GM18511 (cell line): ENCODE measurements around the gene DLG2.

Experiments
- ATAC-seq: cut with Tn5 transposase; IDR thresholded peaks from one replicate; pipeline ENCODE4 v1.9.1; 2021; ENCODE audit warnings: mild to moderate bottlenecking, moderate library complexity; ENCODE audit not compliant: unreplicated experiment

DLG2 gene

DNA sequence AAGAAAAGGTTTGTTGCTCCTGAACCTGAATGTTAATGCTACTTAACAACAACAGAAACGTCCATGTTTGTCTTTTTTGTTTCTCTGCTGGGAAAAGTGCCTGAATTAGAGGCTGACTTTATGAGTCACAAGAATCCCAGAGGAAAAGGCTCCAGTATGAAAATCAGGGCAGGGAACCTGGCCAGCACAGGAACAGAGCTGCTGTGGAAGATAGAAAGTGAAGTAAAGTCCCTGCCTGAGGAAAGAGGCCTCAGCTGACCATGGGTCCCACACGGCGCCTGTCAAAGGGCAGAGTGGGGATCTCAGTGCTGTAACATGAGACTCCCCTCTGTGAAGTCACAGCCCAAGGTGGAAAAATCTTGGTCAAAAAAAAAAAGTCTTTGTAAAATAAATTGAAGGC, 1708.7 kb downstream of the DLG2 start:
- no peak for ATAC-seq

- ATAC-seq, result no peak
Measured at GRCh38 chr11:83914995-83915394, 1712.1 kb downstream of the DLG2 start.

- ATAC-seq, result no peak
Measured at GRCh38 chr11:83909579-83910534, 1717.3 kb downstream of the DLG2 start.

GRCh38 chr11:83908298-83908856, 1718.8 kb downstream of the DLG2 start:
- ATAC-seq, result no peak

DNA sequence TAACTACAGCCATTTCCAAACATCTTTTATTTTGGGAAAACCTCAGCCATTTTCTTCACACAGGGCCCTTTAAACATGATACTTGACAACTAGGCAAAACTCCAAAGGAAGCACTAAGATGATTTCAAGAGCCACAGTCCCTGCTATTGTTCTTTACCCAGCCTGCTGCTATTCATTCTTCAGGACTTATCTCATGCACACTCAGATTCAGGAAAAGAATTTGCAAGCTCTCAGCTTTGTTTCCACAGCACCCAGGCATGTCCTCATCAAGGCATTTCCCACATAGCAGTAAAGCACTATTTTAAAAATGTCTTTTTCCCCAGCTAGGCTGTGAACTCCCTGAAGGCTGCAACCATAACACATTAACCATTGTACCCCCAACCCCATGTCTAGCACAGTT, 1731.6 kb downstream of the DLG2 start:
- ATAC-seq, result no peak

- ATAC-seq, result no peak
Measured at GRCh38 chr11:83881428-83881827, 1745.7 kb downstream of the DLG2 start.

DNA sequence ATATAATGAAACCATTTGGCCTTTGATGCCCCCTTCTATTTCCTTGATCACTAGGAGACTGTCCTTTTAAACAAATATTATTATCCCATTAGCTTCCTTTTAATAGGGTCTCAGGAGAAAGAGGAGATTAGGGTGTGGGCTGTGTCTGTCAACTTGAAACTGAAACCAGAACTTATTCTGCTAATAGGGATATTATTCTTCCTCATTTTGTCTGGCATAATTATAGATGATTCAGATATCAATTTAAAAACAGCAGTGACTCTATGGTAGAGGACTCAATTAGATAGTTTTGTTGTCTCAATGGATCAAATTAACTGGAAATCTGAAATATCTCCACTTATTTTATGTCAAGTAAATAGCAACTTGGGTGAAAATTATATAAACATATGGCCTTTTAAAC, 1756.1 kb downstream of the DLG2 start:
- no peak for ATAC-seq

DNA sequence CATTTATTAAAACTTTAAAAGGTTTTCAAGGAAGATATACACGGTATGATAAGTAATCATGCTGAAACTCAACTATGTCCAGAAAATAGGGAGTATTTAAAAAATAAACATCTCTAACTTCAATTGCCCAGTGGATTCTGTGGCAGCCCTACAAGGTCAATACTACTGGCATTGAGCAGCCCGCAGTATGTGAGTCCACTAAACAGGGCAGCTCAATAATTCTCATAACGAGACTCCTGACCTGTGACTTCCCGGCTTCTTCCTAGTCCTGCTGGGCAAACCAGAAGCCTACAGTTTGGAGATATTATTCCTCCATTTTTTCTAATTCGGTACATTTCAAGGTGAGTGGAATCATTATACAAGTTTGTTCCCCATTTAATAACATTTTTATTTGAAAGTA, 1760.5 kb downstream of the DLG2 start:
- ATAC-seq, result no peak

- ATAC-seq, result no peak
Measured at GRCh38 chr11:83865636-83866461, 1761.3 kb downstream of the DLG2 start.

GRCh38 chr11:83864412-83865057, 1762.6 kb downstream of the DLG2 start:
- no peak for ATAC-seq

GRCh38 chr11:83863272-83863671, 1763.9 kb downstream of the DLG2 start:
- no peak for ATAC-seq

- ATAC-seq, result no peak
Measured at GRCh38 chr11:83862691-83863090, 1764.5 kb downstream of the DLG2 start.

- no peak for ATAC-seq
Measured at GRCh38 chr11:83862033-83862432, 1765.1 kb downstream of the DLG2 start.

GRCh38 chr11:83858694-83859093, 1768.5 kb downstream of the DLG2 start:
- ATAC-seq, result no peak

DNA sequence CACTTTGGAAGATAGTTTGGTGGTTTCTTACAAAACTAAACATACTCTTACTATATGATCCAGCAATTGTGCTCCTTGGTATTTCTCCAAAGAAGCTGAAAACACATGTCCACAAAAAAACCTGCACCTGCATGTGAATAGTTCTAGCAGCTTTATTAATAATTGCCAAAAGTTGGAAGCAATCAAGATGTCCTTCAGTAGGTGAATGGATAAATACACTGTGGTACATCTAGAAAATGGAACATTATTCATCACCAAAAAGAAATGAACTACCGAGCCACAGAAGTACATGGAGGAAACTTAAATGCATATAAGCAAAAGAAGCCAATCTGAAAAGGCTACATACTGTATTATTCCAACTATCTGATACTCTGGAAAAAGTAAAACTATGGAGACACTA, 1771.9 kb downstream of the DLG2 start:
- no peak for ATAC-seq

DNA sequence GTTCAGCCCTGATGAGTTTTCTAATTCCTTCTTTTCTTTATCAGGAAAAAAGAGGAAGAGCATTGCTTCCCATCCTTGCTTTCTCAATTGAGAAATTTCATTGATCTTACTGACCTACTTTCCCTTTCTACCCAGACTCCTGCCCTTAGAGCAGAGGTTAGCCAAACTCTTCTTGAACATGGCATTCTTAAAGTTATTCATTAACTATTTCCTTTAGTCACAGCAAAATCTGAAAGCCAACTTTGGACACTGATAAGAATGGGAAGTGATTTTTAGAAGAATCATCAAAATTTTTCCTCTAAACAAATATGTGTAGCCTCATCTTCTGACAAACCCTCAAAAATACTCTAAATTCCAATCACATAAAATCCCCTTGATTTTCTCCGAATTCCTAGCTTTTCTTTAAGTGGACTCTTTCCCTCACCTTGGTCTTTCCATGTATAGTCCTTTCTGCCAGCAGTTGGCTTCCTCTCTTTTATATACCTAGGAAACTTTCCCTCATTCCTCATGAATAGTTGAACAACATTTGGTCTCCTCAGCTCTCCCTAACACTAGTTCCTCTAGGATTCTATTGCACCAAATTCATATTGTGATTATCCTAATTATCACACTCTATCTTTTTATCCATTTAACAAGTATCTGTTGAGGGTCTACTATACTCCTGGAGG, 1774.2 kb downstream of the DLG2 start:
- ATAC-seq, result no peak

GRCh38 chr11:83852012-83852411, 1775.1 kb downstream of the DLG2 start:
- no peak for ATAC-seq

DNA sequence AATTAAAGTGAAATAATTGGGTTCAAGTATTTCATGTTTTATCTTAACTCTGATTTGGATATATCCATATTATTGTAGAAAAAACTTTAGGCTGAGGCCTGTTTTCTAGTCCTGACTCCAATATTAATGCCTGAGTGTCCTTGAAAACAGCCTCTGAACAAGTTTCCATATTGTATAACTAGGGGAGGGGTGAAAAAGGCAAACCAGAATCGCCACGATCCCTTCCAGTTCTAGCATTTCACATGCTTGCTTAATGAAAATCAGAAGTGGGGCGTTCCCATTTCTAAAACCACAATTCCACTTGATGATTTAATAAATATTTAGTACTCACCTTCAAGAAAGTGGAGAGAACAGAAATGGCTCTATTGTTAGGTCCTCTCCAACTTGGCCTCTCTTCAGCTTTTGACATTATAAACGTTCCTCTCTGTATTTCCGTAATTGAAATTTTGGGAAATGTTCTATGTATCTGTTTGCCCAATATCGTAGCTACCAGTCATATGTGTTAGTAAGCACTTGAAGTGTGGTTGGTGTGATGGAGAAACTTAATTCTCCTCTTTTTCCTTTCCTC, 1779.6 kb downstream of the DLG2 start:
- no peak for ATAC-seq

- no peak for ATAC-seq
Measured at GRCh38 chr11:83845797-83846196, 1781.3 kb downstream of the DLG2 start.

- ATAC-seq, result no peak
Measured at GRCh38 chr11:83840326-83840725, 1786.8 kb downstream of the DLG2 start.
